NCI-H187 (cell line): ENCODE results near the gene B3GNT4.
"Not testable (repeated sequence)": the region's sequence is repeated elsewhere in the genome, so short reads cannot be mapped to it uniquely, and the experiment has no call there.

Source experiments
- DNase-seq, 2 experiments: peaks; one replicate each; lab custom pipeline; 2025; lab: John Stamatoyannopoulos, UW

B3GNT4 gene

DNA sequence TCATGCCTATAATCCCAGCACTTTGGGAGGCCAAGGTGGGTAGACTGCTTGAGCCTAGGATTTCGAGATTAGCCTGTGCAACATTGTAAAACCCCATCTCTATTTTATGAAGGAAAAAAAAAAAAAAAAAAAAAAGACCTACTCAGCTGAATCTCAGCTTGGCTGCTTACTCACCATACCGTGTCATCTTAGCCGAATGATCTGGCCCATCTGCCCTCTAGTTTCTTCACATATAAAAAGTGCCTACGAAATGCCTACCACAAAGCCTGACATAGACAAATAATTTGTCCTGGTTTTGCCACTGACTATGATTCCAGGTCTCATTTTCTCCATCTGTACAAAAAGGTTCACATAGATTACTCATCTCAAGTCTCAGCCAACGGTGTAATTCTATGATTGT lies 12.3 kb downstream of the B3GNT4 start:
- DNase-seq, result no peak

DNA sequence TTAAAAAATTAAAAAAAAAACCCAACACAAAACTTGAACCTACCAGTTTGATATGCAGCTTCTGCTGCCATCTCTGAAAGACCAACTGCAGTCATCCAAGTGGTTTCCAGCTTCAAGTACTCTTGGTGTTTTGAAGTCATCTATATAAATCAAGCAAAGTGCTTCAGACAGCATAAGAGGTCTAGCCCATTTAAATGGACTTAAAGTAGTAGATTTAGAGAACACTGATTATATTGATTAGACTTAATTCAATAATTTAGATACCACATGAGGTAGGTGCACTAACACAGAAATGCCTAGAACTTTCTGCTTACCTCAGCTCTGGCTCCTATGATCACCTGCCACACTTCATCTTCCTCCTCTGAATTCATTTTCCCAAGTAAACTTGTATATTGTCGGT lies 12.9 kb downstream of the B3GNT4 start:
- DNase-seq, result no peak

DNA sequence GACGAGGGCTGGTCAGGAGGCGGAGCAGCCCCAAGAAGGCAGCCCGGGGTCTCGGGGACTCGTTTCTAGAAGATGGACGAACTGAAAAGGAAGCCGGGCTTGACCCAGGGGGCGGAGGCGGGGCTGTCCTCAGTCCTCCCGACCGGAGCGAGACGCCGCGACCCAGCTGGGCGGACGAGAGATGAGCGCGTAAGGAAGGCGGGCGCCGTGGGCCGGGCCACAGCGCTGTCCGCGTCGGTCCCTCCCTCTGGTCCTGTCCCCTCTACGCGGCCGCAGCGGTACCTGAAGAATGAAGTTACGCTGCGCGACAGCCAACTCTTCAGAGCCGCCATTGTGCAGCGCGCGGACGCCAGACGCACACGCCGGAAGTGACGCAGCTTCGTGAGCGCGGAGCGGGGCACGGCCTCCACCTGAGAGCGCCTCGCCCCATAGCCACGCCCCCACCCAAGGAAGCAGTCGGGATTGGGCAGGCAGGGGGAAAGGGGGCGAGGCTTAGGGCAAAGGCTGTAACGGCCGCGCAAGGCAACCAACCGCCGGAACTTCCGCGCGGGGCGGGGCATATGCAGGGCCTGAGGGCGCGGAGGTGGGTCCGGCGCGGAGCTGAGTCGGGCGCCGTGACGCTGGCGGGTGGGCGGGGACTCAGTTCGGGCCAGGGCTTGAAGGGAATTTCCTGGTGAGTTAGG lies 22.3 kb downstream of the B3GNT4 start, which contains the start of gene DIABLO:
TSS of gene DIABLO (minus strand) at position 370 of the 683 bp plus-strand sequence. CDS start at position 332, 38 bp downstream.
- DNase-seq, result peak; percentile 98 to 100

DNA sequence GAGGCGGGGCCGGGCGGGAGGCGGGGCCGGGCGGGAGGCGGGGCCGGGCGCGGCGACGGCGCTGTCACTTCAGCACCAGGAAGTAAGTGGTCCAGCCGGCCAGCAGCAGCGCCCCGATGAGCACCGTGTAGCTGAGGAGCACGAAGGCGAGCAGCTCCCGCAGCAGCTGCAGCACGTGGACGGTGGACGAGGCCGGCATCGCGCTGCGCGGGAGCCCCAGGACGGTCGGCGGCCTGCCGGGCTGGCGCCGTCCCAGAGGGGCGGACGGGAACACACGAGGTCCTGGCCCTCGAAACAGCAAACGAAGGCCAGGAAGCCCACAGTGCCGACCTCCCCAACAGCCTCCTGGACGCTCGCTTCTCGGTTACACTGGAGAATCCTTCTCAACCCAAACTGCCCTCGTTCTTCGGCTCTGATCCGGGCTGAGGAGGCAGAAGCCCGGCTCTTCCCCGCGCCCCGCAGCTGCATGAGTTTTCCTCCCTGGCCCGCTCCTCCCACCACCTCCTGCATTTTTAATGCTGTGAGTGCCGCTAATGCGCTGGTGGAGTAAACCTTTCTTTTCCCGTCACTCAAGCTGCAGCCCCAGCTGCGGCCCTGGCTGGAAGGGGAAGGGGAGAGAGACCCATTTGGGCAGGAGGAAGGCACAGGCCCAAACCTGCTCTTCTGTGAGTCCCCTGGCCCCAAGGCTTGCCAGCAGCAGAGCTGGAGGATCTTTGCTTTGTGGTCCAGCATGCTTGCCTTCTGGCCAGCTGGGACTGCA lies 23.0 kb downstream of the B3GNT4 start:
- DNase-seq, result no peak

DNA sequence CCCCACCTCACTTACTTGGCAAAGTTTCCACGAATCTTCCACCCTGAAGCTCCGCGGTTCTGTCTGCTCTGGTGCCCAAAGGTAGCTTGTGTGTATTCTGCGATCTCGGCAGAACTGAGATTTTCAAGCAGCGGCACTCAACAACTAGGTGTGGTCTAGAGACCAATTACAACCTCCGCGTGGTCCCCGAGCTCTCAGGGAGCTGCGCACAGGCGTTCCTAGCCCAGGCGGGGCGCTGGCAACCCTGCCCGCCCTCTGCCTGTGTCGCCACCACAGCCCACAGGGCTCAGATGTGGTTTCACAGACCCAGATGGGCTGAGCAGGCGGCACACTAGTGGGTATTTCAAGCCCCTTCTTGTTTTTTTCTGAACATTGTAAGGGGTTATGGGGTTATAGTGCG lies 23.8 kb downstream of the B3GNT4 start:
- peak; percentile 30 to 32 for DNase-seq

DNA sequence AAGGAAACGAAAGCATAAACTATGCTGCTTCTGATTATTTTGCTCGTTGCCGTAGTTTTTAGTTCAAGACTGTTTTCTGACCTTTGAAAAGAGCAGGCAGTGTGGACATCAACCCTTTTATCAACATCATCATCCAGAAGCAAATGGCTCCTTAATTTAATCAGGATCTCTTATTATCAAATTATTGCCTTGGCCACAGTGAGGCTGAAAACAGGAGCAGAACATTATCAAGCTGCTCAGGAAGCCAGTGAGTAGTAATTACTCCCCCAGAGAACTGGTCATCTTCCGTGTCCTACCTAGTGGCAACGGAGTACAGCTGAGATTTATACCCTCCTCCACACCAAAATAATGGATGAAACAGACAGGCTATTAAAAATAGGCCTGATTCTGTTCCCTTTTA lies 24.6 kb downstream of the B3GNT4 start:
- no peak for DNase-seq

DNA sequence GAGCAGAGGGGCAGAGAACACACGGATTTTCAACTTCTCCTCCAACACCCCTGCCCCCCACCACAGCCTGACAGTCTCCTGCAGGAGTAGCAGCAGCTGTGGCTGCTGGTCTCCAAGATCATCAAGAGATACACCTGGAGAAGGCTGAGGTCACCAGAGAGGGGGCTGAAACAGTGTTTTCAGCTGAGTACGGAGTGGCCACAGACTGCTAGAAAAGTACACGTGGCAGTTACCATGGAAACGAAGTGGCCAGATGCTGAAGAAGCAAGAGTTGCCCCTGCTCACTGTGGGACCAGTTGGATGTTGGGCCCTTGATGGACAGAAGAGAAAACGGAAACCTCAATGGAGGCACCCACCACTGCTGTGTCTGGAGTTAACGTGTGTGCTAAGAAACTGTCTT lies 27.3 kb downstream of the B3GNT4 start:
- DNase-seq, result no peak

DNA sequence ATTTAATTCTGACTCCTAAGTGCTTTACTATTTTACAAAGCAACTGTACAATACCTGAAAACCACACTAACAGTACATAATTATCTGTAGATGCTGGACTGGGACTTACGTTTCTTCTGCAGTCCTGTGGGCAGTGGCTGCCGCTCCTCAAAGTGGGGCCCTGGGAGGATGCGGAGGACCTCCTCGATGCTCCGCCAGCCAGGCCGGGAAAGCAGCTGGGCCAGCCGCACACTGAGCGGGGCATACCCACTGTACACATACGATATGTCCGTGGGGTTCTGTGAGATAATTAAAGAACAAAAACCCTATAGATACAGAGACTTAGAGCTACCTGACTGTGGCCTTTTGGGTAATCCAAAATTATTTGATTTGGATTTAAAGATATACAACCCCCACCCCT lies 29.2 kb downstream of the B3GNT4 start:
- DNase-seq, result no peak

DNA sequence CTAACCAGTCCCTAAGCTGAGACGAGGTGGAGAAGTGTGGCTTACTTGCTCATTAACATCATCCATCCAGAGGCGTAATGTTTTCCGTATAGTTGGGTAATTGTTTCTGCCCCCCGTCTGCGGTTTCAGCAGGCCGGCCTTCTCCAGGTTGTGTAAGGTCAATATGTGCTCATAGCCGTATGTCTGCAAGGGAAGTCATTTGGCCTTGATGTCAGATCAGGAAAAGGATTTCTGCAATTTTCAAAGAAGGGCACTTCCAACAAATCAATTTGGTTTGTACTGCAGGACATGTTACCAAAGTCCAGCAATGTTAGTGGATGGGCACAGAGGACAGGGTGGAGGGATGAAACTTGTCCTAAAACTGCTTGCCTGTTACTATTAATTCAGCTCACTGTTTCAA lies 32.2 kb downstream of the B3GNT4 start:
- no peak for DNase-seq

DNA sequence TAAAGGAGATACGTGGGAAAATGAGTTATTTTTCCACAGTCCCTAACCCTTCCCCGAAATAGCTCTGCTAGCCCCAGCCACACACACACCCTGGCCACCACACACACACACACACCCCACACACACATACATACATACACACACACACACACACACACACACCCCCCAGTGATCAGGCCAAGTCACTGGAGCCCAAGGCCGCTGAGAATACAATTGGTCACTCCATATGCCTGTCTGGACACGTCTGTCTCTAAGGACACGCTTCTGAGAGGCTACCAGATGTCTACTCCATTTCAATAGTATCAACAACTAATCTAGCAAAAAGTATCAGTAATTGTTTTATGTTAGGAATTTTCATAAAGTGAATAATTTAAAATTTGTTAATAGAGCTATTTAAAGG lies 35.4 kb downstream of the B3GNT4 start:
- DNase-seq, result no peak

DNA sequence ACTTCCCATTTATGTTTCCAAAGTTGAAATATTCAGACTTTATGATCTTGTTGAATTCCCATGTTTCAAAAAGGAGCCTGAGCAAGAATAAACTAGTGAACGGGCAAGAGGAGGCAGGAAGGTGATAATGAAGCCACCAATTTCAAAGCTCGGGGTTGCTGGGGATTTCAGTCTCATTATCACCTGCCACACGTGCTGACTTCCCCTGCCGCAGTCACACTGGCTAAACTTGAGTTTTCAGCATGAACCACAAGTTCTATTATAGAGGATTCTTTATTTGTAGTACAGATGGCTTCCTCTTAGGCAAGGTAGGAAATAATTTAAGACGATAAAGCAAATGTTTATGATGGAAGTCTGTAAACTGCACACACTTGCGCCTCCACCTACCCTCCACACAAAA lies 40.5 kb downstream of the B3GNT4 start:
- no peak for DNase-seq

DNA sequence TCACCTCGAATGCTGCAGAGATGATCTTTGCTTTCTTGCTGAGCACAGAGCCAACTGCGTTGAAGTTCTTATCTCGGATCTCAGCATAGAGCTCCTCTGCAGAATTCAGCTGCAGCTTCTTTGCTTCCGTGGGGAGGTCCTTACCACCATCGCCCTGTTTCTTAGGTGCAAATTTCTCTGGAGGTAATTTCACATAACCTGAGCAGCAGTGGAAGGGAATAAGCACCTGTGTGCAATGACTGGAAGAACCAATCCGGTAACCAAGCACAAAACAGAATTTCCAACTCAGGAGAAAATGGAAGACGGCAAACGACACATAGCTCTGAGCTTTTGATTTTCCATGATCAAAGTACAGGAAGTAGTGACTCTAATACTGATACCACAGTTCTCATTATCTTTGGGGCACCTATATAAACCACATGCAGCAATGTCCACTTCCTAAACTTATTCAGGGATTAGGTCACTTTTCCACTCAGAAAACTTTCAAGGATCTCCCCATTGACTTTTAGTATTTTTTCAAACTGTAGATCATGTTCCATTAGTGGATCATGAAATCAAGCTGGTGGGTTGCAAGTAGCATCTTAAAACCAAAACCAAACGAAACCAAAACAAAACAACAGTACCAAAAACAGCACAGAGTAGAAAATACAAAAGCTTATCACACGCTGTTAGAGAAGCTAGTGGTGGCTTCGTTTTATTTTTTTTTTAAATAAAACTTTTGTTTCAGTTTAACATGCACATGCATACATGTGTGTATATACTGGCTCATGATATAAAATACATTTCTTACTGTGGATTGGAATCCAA lies 41.3 kb downstream of the B3GNT4 start:
- DNase-seq, result no peak

DNA sequence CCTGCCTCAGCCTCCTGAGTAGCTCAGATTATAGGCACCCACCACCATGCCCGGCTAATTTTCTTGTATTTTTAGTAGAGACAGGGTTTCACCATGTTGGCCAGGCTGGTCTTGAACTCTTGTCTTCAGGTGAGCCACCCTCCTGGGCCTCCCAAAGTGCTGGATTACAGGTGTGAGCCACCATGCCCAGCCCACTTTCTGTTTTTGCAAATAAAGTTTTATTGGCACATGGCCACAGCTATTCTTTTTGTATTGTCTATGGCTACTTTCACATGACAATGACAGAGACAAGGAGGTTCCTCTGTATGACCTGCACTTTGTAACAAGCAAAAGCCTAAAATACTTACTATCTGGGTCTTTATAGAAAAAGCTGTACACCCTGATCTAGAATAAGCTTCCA lies 42.0 kb downstream of the B3GNT4 start:
- DNase-seq, result no peak

DNA sequence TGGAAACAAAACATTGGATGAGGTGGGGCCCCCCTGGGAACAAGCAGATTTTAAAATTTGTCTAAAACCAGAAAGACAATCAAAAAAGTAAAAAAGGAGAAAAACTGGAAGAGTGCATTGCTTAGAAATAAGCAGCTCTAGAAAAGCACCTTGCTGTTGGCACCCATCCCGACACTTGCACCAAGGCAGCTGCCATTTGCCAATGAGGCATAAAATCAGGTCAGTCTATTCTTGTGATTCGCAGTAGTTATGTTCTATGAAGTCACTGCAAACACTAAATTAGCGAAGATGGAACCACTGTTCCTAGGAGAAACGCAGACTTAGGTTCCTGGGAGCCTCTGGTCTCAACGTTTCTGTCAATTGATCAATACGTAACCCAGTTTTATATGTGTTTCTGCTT lies 46.5 kb downstream of the B3GNT4 start:
- no peak for DNase-seq

DNA sequence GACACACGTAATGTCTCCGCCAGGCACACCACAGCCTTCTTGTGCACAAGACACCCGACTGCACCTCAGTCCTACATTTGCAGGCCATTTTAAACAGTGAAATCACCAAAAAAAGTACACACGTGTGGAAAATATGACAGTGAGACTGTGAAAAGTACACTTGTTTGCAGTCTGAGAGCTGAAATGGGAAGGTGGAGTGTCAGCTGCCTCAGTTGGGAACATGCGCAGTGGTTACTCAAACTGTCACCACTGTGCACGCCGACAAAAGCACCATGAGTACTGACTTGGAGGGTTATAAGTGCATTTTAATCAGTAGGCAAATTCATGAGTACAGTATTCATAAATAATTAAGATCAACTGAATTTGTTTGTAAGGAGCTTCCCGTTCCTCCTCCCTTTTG lies 47.0 kb downstream of the B3GNT4 start:
- DNase-seq, result no peak

DNA sequence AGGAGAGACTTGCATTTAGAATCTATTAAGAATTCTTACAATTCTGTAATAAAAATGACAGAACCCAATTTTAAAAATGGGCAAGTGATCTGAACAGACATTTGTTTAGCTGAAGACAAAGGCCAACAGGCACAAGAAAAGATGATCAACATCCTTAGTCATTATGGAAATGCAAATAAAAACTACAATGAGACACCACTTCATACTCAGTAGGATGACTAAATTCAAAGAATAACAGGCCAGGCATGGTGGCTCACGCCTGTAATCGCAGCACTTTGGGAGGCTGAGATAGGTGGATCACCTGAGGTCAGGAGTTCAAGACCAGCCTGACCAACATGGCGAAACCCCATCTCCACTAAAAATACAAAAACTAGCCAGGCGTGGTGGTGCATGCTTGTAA lies 55.0 kb downstream of the B3GNT4 start:
- not testable (repeated sequence) for DNase-seq
